DND-41 (cell line): Measurements from ENCODE around the gene PLCL1.

Experiments
- ATAC-seq: fragments of 200-7000 bp; cut with Tn5 transposase; 3 replicates; pipeline ENCODE4 v1.9.1; 2021; ENCODE audit warnings: low read depth; ENCODE audit not compliant: insufficient read depth
- DNase-seq: peaks from one replicate; pipeline ENCODE4 v3.0.0-alpha.2; 2020
- H2AFZ ChIP-seq: 2 replicates; pipeline ENCODE4 v1.6.0; 2012; ENCODE audit warnings: low read depth, low read length
- H3K27ac ChIP-seq: 2 replicates; pipeline ENCODE4 v1.5.1; 2012; ENCODE audit warnings: low read length, inconsistent platforms
- H3K27me3 ChIP-seq: fragments of 200-600 bp; sonication (generic); 2 replicates; pipeline ENCODE4 v1.6.0; 2012; ENCODE audit warnings: low read length, mild to moderate bottlenecking, inconsistent platforms; ENCODE audit not compliant: insufficient read depth, poor library complexity
- H3K36me3 ChIP-seq: 2 replicates; pipeline ENCODE4 v1.5.1; 2012; ENCODE audit warnings: low read length, inconsistent platforms; ENCODE audit not compliant: insufficient read depth
- H3K4me1 ChIP-seq: 2 replicates; pipeline ENCODE4 v1.5.1; 2012; ENCODE audit warnings: mild to moderate bottlenecking, low read length; ENCODE audit not compliant: insufficient read depth
- H3K4me2 ChIP-seq: 2 replicates; pipeline ENCODE4 v1.6.0; 2012; ENCODE audit warnings: mild to moderate bottlenecking, moderate library complexity, low read length, inconsistent platforms; ENCODE audit not compliant: insufficient read depth
- H3K4me3 ChIP-seq, 2 experiments: fragments of 200-600 bp in 1 of 2; shearing (Covaris generic) in 1 of 2; 2 replicates each; pipeline ENCODE4 v1.5.1; 2012 to 2016; ENCODE audit warnings: inconsistent platforms in 2 of 2, low read length in 2 of 2, mild to moderate bottlenecking in 2 of 2, low read depth in 1 of 2, moderate library complexity in 1 of 2
- H3K79me2 ChIP-seq: 2 replicates; pipeline ENCODE4 v1.6.0; 2012; ENCODE audit warnings: low read length, inconsistent platforms; ENCODE audit not compliant: insufficient read depth
- H3K9ac ChIP-seq: 2 replicates; pipeline ENCODE4 v1.6.0; 2012; ENCODE audit warnings: low read depth, mild to moderate bottlenecking, inconsistent platforms, low read length, moderate library complexity
- H3K9me3 ChIP-seq: 2 replicates; pipeline ENCODE4 v1.5.1; 2012; ENCODE audit warnings: low read length, moderate library complexity, mild to moderate bottlenecking, inconsistent platforms; ENCODE audit not compliant: insufficient read depth, severe bottlenecking
- H4K20me1 ChIP-seq: 2 replicates; pipeline ENCODE4 v1.6.0; 2012; ENCODE audit warnings: low read length; ENCODE audit not compliant: insufficient read depth
- CTCF ChIP-seq: IDR thresholded peaks from 2 replicates; pipeline ENCODE4 v1.5.1; 2012; ENCODE audit warnings: borderline replicate concordance, low read length, moderate library complexity, mild to moderate bottlenecking; ENCODE audit not compliant: poor library complexity, severe bottlenecking; ENCODE audit errors: extremely low read depth
- EZH2 ChIP-seq: IDR thresholded peaks from 3 replicates; pipeline ENCODE4 v1.6.1; 2012; ENCODE audit warnings: borderline replicate concordance, low read depth, mild to moderate bottlenecking, moderate library complexity, low read length, inconsistent platforms; ENCODE audit not compliant: severe bottlenecking

The PLCL1 gene

GRCh38 chr2:197930570-197931278, 126.3 kb downstream of the PLCL1 start:
- Histone ChIP-seq H3K27me3 (no peaks in the 10 kb centered on the region), H3K4me1 (no peaks in the 10 kb centered on the region), H3K27ac (no peak overlapping the region), H3K79me2 (no peaks in the 10 kb centered on the region), H3K9ac (no peak overlapping the region), H3K36me3 (no peaks in the 10 kb centered on the region), H3K4me2 (no peak overlapping the region), H2AFZ (no peak overlapping the region), H4K20me1 (no peaks in the 10 kb centered on the region), H3K9me3 (no peaks in the 10 kb centered on the region), H3K4me3 (no peak overlapping the region)
- TF ChIP-seq EZH2 (no peak), CTCF (no peak)
- no peak for DNase-seq
- no peak for ATAC-seq

- H3K4me1 ChIP-seq: no peaks in the 10 kb centered on the region
- no peaks in the 10 kb centered on the region for H4K20me1 ChIP-seq
- TF ChIP-seq EZH2 (no peak), CTCF (no peak)
- H3K79me2 ChIP-seq: no peaks in the 10 kb centered on the region
- H3K9me3 ChIP-seq: no peaks in the 10 kb centered on the region
- no peaks in the 10 kb centered on the region for H3K27me3 ChIP-seq
- no peaks in the 10 kb centered on the region for H3K36me3 ChIP-seq
- no peak overlapping the region for H3K9ac ChIP-seq
- H3K27ac ChIP-seq: no peak overlapping the region
- no peak overlapping the region for H3K4me2 ChIP-seq
- DNase-seq (no peak), ATAC-seq (no peak)
- no peak overlapping the region for H3K4me3 ChIP-seq
- H2AFZ ChIP-seq: no peak overlapping the region
Measured at GRCh38 chr2:197931661-197932312, 127.4 kb downstream of the PLCL1 start.

- no peaks in the 10 kb centered on the region for H4K20me1 ChIP-seq
- no peaks in the 10 kb centered on the region for H3K4me1 ChIP-seq
- DNase-seq (no peak), ATAC-seq (no peak)
- H3K9me3 ChIP-seq: no peaks in the 10 kb centered on the region
- H3K4me2 ChIP-seq: no peak overlapping the region
- TF ChIP-seq EZH2 (no peak), CTCF (no peak)
- H3K27ac ChIP-seq: no peak overlapping the region
- H3K79me2 ChIP-seq: no peaks in the 10 kb centered on the region
- H3K36me3 ChIP-seq: no peaks in the 10 kb centered on the region
- no peaks in the 10 kb centered on the region for H3K27me3 ChIP-seq
- no peak overlapping the region for H2AFZ ChIP-seq
- no peak overlapping the region for H3K9ac ChIP-seq
- no peak overlapping the region for H3K4me3 ChIP-seq
Measured at GRCh38 chr2:197932374-197932773, 128.0 kb downstream of the PLCL1 start.
